ENCODE measurements around the gene AKR1D1. TPM values are rescaled to one million over a fixed set of nuclear protein-coding genes. Genes with fewer than 3 reads are reported as not detected.

AKR1D1 gene
- total and polyA plus RNA-seq, 2 of the 13 experiments (the other 11 are each of a cell fraction or from before 2014, with no cell fraction given) = 6.9 to 37.0 TPM

DNA sequence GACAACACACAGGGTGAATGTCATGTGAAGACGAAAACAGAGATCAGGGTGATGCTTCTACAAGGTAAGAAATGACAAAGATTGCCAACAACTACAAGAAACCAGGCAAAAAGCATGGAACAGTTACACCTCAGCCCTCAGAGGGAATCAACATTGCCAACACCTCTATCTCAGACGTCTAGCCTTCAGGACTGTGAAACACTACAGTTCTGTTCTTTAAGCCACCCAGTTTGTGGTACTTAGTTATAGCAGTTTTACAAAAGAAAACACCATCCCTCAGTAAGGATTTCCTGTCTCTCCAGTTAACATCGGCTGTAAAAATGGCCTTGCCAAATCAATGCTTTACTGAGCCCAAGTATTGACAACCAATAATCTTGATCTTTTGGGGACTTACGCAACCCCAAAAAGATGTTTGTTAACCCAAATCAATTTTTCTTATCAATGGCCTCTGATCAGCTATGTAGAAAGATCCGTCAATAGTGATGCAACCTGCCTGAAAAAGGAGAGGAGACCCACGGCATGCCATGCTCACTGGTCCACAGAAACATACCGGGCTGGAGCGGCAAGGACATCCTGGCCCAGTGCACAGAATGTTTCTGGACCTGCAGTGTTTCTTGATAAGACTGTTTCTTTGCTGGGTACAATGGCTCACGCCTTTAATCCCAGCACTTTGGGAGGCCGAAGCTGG, 44.0 kb downstream of the AKR1D1 start (continued):
- TF ChIP-seq RCOR2 (CRISPR knock-in tag; IDR thresholded peaks at IDR 0.05) (peak; percentile 21; the same call in 1 of the 2 replicates), CREM (IDR thresholded peaks at IDR 0.05) (peak; percentile 58; the same call in 1 of the 2 replicates), CREM (CRISPR knock-in tag; IDR thresholded peaks at IDR 0.05) (no peak), ARNT (IDR thresholded peaks at IDR 0.05) (no peak), ZNF124 (CRISPR knock-in tag; IDR thresholded peaks at IDR 0.05) (no peak), SNAPC2 (CRISPR knock-in tag; IDR thresholded peaks at IDR 0.05) (no peak), ZFP36L2 (CRISPR knock-in tag; IDR thresholded peaks at IDR 0.05) (no peak), PRMT3 (CRISPR knock-in tag; IDR thresholded peaks at IDR 0.05; ENCODE audit: borderline replicate concordance, low read depth) (no peak), ZNF274 (CRISPR knock-in tag; IDR thresholded peaks at IDR 0.05) (no peak), NFRKB (IDR thresholded peaks at IDR 0.05) (no peak), ZNF3 (CRISPR knock-in tag; IDR thresholded peaks at IDR 0.05) (no peak), ZNF34 (CRISPR knock-in tag; IDR thresholded peaks at IDR 0.05; ENCODE audit: borderline replicate concordance) (no peak), MZF1 (CRISPR knock-in tag; IDR thresholded peaks at IDR 0.05; ENCODE audit: borderline replicate concordance) (no peak), PCBP1 (IDR thresholded peaks at IDR 0.05; ENCODE audit: borderline replicate concordance, low read depth, low read length) (no peak), HDAC1 (CRISPR knock-in tag; IDR thresholded peaks at IDR 0.05) (peak; percentile 91), ZNF589 (CRISPR knock-in tag; conservative IDR thresholded peaks at IDR 0.05) (no peak)
- TF ChIP-seq, protein P1, sequence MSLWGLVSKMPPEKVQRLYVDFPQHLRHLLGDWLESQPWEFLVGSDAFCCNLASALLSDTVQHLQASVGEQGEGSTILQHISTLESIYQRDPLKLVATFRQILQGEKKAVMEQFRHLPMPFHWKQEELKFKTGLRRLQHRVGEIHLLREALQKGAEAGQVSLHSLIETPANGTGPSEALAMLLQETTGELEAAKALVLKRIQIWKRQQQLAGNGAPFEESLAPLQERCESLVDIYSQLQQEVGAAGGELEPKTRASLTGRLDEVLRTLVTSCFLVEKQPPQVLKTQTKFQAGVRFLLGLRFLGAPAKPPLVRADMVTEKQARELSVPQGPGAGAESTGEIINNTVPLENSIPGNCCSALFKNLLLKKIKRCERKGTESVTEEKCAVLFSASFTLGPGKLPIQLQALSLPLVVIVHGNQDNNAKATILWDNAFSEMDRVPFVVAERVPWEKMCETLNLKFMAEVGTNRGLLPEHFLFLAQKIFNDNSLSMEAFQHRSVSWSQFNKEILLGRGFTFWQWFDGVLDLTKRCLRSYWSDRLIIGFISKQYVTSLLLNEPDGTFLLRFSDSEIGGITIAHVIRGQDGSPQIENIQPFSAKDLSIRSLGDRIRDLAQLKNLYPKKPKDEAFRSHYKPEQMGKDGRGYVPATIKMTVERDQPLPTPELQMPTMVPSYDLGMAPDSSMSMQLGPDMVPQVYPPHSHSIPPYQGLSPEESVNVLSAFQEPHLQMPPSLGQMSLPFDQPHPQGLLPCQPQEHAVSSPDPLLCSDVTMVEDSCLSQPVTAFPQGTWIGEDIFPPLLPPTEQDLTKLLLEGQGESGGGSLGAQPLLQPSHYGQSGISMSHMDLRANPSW (CRISPR knock-in tag; IDR thresholded peaks at IDR 0.05; ENCODE audit: borderline replicate concordance) = no peak
- TF ChIP-seq, protein P2, sequence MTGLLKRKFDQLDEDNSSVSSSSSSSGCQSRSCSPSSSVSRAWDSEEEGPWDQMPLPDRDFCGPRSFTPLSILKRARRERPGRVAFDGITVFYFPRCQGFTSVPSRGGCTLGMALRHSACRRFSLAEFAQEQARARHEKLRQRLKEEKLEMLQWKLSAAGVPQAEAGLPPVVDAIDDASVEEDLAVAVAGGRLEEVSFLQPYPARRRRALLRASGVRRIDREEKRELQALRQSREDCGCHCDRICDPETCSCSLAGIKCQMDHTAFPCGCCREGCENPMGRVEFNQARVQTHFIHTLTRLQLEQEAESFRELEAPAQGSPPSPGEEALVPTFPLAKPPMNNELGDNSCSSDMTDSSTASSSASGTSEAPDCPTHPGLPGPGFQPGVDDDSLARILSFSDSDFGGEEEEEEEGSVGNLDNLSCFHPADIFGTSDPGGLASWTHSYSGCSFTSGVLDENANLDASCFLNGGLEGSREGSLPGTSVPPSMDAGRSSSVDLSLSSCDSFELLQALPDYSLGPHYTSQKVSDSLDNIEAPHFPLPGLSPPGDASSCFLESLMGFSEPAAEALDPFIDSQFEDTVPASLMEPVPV (CRISPR knock-in tag; IDR thresholded peaks at IDR 0.05) = no peak
- TF ChIP-seq, protein P3, sequence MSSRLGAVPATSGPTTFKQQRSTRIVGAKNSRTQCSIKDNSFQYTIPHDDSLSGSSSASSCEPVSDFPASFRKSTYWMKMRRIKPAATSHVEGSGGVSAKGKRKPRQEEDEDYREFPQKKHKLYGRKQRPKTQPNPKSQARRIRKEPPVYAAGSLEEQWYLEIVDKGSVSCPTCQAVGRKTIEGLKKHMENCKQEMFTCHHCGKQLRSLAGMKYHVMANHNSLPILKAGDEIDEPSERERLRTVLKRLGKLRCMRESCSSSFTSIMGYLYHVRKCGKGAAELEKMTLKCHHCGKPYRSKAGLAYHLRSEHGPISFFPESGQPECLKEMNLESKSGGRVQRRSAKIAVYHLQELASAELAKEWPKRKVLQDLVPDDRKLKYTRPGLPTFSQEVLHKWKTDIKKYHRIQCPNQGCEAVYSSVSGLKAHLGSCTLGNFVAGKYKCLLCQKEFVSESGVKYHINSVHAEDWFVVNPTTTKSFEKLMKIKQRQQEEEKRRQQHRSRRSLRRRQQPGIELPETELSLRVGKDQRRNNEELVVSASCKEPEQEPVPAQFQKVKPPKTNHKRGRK (CRISPR knock-in tag; IDR thresholded peaks at IDR 0.05) = no peak
- TF ChIP-seq, protein P4, sequence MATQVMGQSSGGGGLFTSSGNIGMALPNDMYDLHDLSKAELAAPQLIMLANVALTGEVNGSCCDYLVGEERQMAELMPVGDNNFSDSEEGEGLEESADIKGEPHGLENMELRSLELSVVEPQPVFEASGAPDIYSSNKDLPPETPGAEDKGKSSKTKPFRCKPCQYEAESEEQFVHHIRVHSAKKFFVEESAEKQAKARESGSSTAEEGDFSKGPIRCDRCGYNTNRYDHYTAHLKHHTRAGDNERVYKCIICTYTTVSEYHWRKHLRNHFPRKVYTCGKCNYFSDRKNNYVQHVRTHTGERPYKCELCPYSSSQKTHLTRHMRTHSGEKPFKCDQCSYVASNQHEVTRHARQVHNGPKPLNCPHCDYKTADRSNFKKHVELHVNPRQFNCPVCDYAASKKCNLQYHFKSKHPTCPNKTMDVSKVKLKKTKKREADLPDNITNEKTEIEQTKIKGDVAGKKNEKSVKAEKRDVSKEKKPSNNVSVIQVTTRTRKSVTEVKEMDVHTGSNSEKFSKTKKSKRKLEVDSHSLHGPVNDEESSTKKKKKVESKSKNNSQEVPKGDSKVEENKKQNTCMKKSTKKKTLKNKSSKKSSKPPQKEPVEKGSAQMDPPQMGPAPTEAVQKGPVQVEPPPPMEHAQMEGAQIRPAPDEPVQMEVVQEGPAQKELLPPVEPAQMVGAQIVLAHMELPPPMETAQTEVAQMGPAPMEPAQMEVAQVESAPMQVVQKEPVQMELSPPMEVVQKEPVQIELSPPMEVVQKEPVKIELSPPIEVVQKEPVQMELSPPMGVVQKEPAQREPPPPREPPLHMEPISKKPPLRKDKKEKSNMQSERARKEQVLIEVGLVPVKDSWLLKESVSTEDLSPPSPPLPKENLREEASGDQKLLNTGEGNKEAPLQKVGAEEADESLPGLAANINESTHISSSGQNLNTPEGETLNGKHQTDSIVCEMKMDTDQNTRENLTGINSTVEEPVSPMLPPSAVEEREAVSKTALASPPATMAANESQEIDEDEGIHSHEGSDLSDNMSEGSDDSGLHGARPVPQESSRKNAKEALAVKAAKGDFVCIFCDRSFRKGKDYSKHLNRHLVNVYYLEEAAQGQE (IDR thresholded peaks at IDR 0.05; ENCODE audit: borderline replicate concordance in 1 of 2, low read depth in 1 of 2, low read length in 2 of 2) = no peak

Data from HepG2 (cell line).